NCI-H2081 treated with DMSO at 0.1 percent for 48 hours (cell line): ENCODE data around the gene DDX19B.
"Not testable (repeated sequence)": the region's sequence is repeated elsewhere in the genome, so short reads cannot be mapped to it uniquely, and the experiment has no call there.

Source experiments
- DNase-seq: peaks from one replicate; lab custom pipeline; 2025; lab: John Stamatoyannopoulos, UW

DDX19B gene

GRCh38 chr16:70298988-70299938, at the start of gene DDX19B:
Gene DDX19B (plus strand): TSS chr16:70299186. CDS start chr16:70299298, 112 bp downstream.
- DNase-seq: no peak

DNA sequence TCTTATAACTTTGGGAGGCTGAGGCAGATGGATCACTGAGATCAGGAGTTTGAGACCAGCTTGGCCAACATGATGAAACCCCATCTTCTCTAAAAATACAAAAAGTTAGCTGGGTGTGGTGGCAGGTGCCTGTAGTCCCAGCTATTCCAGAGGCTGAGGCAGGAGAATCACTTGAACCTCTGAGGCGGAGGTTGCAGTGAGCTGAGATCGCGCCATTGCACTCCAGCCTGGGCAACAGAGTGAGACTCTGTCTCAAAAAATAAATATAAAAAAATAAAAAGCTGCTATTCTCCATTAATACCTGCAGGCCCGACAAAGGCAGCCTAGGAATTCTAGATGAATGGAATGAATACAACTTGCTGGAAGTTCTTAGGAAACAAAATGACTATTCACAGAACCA, 49.3 kb upstream of the DDX19B start:
- not testable (repeated sequence) for DNase-seq

- no peak for DNase-seq
Measured at GRCh38 chr16:70250748-70251628, 48.0 kb upstream of the DDX19B start.

DNA sequence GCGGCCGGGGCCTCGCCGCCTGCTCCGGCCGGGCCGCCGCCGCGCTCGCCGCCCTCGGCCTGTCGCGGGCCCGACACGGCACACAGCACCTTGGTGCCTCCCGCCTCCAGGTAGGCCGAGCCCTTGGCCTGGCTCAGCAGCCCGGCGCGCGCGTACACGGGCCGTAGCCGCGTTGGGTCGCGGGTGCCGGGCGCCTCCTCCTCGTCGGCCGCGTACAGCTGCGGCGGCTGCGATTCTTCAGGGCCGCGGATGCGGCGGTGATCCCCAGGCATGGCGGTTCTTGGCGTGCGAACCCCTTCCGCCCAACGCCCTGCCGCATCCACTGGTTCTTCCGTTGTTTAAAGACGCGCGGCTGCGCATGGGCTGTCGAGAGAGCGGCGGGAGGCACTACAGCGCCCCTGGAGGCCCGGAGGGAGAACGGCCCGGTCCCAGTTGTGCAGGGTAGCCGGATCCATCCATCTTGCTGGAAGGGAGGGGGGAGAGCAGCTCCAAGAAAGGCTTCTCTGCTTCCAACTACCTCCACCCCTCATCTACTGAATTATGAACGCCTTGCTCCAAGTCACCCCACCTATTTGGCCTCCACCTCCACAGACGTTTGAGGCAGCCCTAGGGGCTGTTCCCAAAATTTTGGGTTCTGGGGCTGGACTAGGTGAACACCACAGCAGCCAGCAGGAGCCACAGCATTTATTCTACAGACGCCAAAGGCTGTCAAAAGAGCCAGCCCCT, 47.2 kb upstream of the DDX19B start, which contains the start of gene EXOSC6:
Gene EXOSC6 (minus strand): TSS at position 312 of the 726 bp plus-strand sequence. CDS start 40 bp downstream, at position 272.
- peak; percentile 42 for DNase-seq

GRCh38 chr16:70252355-70252988, 46.5 kb upstream of the DDX19B start:
- DNase-seq: no peak

DNA sequence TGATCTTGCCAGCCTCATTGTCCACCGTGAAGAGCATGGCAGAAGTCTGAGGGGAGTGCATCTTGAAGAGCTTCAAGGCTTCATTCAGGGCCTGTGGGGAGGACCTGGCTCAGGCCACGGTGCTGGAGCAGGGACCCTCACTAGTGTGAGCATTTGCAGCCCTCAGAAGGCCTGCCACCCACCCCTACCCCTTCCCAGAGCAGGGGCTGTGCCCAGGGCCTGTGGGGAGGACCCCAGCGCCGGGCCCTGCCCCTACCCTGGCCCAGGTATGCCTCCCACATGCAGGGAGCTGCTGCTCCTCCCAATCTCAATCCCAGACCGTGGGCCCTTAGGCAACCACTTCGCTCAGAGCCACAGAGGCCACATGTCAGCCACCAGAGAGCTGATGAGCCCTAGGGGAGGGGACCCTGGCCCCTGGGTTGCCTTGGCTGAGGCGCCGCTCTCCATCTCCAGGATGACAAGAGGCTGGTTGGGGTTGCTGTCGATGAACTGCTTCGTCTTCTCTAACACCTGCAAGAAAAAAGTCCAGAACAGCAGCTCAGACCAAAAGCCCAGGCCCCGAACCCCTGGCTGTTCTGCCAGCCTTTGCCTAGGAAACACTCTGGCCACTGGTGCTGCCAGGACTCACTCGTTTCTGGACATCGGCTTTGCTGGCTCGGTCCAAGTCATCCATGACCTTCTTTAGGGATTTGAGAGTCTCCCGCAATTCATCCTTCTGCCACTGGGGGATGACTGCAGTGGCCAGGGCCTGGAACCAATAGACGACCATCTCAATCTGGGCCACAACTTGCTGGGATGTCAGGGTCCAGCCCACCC, 45.5 kb upstream of the DDX19B start:
- DNase-seq: no peak

DNA sequence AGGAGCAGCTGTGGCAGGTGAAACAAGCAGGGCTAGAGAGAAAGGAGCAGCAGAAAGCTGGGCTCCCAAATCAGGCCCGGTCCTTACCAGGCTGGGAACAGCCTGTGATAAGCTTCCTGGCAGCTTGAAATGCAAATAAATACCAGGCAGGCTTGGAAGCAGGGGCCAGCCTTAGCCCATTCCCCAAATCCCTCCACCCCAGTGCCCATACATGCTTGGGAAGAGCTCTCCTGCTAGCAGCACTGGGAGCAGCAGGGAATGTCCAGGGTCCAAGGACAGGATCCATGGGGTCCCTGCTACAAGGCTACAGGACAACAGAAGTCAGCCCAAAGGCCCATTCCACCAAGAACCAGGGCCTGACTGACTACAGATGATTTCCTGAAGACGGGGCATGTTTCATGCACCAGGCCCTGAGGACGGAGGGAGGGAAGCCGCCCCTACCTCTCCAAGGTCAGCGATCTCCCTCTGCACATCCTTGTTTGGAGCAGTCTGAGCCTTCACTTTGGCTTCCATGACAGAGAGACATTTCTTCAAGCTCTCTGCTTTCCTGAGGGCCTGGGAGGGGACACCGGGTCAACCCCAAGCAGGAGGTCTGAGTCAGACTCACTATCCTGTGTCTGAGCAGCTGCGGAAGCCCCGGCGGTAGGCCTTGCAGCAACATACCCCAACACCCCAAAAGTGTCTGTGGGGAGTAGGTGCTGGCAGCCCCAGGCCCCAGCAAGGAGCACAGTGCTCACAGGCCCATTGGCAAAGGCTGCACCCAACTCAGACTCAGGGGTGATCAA, 44.6 kb upstream of the DDX19B start:
- no peak for DNase-seq

DNA sequence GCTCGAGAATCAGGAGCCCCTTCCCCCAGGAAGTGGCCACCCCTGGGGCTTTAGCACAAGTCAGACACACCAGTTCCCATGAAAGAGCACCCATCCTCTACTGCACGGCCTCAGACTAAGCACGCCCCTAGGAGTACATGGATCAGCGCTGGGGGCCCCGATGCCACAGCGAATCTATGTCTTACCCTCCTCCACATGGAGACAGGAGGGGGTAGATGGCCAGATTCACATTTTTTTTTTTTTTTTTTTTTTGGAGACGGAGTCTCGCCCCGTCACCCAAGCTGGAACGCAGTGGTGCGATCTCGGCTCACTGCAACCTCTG, 44.1 kb upstream of the DDX19B start:
- DNase-seq: no peak

DNA sequence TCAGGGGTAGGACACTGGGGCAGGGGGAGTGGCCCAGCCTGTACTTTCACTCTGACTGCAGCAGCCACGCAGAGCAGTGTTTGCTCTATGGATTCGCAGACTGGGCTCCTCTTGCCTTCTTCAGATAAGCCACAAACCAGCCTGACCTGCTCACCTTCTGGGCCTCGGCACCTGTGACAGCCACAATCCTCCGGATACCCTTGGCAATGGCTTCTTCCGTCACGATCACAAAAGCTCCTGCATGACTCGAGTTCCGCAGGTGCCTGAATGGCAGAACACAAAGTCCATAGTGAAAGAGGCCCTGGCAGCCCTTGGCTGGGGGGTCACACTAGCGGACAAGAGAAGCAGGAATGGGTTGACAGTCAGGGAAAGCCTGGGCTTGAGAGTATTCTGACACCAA, 43.4 kb upstream of the DDX19B start:
- DNase-seq: no peak

DNA sequence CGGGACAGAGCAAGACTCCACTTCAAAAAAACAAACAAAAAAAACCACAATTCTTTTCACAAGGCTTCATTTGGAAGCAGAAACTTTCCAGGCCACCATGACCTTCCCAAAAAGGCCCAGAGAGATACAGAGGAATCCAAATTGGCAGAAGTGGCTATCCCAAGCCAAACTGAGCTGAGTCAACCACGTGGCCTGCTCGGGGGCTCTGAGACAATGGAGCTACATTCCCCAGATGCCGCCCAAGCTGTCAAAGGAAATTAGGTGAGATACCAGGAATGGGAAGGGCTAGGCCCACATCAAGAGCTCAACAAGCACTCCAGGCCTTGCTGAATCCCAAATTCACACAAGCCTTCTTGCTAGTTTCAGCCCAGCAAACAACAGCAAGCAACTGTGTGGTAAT, 41.6 kb upstream of the DDX19B start:
- no peak for DNase-seq

DNA sequence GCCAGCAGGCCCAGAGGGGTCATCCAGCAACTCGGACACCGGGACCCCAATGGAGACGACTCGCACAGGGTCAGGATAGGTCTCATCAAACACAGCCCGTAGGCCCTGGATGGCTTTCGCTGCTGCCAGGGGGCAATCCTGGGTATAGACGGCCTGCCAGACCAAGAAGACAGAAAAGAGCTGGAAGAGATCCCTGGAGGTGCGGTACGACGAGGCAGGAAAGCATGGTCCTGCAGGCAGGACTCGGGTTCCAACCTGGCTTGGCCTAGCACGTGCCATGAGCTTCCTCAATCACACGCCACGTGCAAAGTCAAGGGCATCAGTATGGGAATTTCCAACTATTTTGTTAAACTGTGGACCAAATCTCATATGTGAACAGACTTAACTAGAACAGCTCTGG, 40.9 kb upstream of the DDX19B start:
- no peak for DNase-seq

- DNase-seq: no peak
Measured at GRCh38 chr16:70258946-70259345, 40.0 kb upstream of the DDX19B start.

GRCh38 chr16:70259903-70260302, 39.1 kb upstream of the DDX19B start:
- not testable (repeated sequence) for DNase-seq

GRCh38 chr16:70267516-70267915, 31.5 kb upstream of the DDX19B start:
- DNase-seq: no peak

GRCh38 chr16:70267922-70268321, 31.1 kb upstream of the DDX19B start:
- DNase-seq: not testable (repeated sequence)

DNA sequence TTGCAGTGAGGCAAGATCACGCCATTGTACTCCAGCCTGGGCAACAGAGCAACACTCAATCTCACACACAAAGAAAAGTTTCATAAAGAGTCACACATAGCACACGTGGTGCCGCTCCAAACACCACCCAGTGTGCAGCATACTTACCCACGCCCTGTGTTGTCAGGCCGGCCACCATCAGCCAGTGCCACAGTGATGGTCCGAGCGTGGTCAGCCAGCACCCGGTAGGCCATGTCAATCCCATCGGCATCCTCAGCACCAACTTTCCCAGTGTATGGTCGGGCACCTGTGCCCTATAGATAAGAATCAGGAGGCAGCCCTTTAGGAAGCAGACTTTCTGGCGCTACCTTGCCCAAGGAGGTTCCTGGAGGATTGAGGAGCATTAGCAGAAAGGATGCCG, 29.5 kb upstream of the DDX19B start:
- no peak for DNase-seq

- no peak for DNase-seq
Measured at GRCh38 chr16:70270176-70270575, 28.8 kb upstream of the DDX19B start.

DNA sequence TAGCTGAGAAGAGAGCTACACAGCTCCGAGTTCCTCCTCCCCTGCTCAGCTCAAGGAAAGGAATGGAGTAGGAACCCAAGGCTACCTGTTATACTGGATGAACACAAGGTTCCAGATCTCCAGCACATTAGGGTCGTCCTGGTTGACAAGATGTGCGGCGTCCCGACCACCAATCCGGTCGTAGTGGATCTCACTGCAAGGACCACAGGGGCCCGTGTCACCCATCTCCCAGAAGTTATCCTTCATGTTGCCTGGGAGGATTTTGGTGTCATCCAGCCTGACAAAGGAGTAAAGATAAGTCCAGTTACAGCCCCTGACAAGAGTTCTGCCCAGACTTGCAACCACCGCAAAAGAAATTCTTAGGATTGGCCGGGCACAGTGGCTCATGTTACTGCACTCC, 27.3 kb upstream of the DDX19B start:
- no peak for DNase-seq

GRCh38 chr16:70276392-70276791, 22.6 kb upstream of the DDX19B start:
- DNase-seq: no peak
